ENCODE data around the gene KCNQ1. TPM values are rescaled to one million over a fixed set of nuclear protein-coding genes. Genes with fewer than 3 reads are reported as not detected.
A peak's percentile ranks its signal among the peaks of the same experiment; 100 is the strongest.

KCNQ1 gene
- total RNA-seq, 2 donors from 2014 or later: 38.9 to 46.1 TPM

GRCh38 chr11:2729841-2730240 is 285.0 kb downstream of the KCNQ1 start:
- no peak for ATAC-seq
- no peaks in the 10 kb centered on the region for H3K27me3 ChIP-seq
- 90 to 93% methylated on average over 9 of the region's 9 CpGs for WGBS, 2 donors
- no peaks in the 10 kb centered on the region for H3K36me3 ChIP-seq (replicated peaks in 1 of 2; ENCODE audit: insufficient read depth in 1 of 2, low read depth in 2 of 2)
- TF ChIP-seq POLR2A (IDR thresholded peaks at IDR 0.05): no peak
- no peak for TF ChIP-seq CTCF (IDR thresholded peaks at IDR 0.05)
- no peaks in the 10 kb centered on the region for H3K9me3 ChIP-seq
- intact Hi-C loops (cut with DNase I): no loop called here
- no peak overlapping the region for H3K4me3 ChIP-seq
- peaks cover 67% of the 10 kb centered on the region for H3K4me1 ChIP-seq
- DNase-seq: no peak
- H3K27ac ChIP-seq: peak overlapping the region; percentile 39 to 87 (median 84)

GRCh38 chr11:2730272-2731129 is 285.7 kb downstream of the KCNQ1 start:
- peaks cover 60% of the 10 kb centered on the region for H3K4me1 ChIP-seq
- no peaks in the 10 kb centered on the region for H3K27me3 ChIP-seq
- TF ChIP-seq POLR2A (IDR thresholded peaks at IDR 0.05) (no peak), CTCF (IDR thresholded peaks at IDR 0.05) (no peak)
- 60 to 63% methylated on average over 11 to 16 of the region's 16 CpGs for WGBS, 2 donors
- peak overlapping the region; percentile 39 to 87 (median 84) for H3K27ac ChIP-seq
- DNase-seq: peak; percentile 36 to 57 (median 47)
- no peaks in the 10 kb centered on the region for H3K9me3 ChIP-seq
- intact Hi-C loops (cut with DNase I): no loop called here
- H3K36me3 ChIP-seq (replicated peaks in 1 of 2; ENCODE audit: insufficient read depth in 1 of 2, low read depth in 2 of 2): no peaks in the 10 kb centered on the region
- ATAC-seq: peak; percentile 41
- no peak overlapping the region for H3K4me3 ChIP-seq

GRCh38 chr11:2731130-2732125 is 286.6 kb downstream of the KCNQ1 start:
- Histone ChIP-seq H3K4me1 (peaks cover 52% of the 10 kb centered on the region), H3K36me3 (replicated peaks in 1 of 2; ENCODE audit: insufficient read depth in 1 of 2, low read depth in 2 of 2) (no peaks in the 10 kb centered on the region), H3K9me3 (no peaks in the 10 kb centered on the region), H3K4me3 (no peak overlapping the region), H3K27ac (peak overlapping the region; percentile 25 to 87 (median 84)), H3K27me3 (no peaks in the 10 kb centered on the region)
- intact Hi-C loops (cut with DNase I): no loop called here
- no peak for TF ChIP-seq CTCF (IDR thresholded peaks at IDR 0.05)
- no peak for TF ChIP-seq POLR2A (IDR thresholded peaks at IDR 0.05)
- peak in 1 of 4 donors; percentile 20 for DNase-seq
- ATAC-seq: peak; percentile 6
- 77 to 79% methylated on average over 13 to 28 of the region's 28 CpGs for WGBS, 2 donors

- DNase-seq (no peak), ATAC-seq (no peak)
- 83 to 89% methylated on average over 26 to 30 of the region's 32 CpGs for WGBS, 2 donors
- Histone ChIP-seq H3K4me3 (no peak overlapping the region), H3K9me3 (no peaks in the 10 kb centered on the region), H3K4me1 (peaks cover 43% of the 10 kb centered on the region), H3K36me3 (replicated peaks in 1 of 2; ENCODE audit: insufficient read depth in 1 of 2, low read depth in 2 of 2) (no peaks in the 10 kb centered on the region), H3K27me3 (no peaks in the 10 kb centered on the region), H3K27ac (peak overlapping the region in 3 of 4 donors; percentile 12 to 87 (median 87))
- intact Hi-C loops (cut with DNase I): no loop called here
- no peak for TF ChIP-seq POLR2A (IDR thresholded peaks at IDR 0.05)
Measured at GRCh38 chr11:2732261-2732939, 287.6 kb downstream of the KCNQ1 start.

Measured in body of pancreas (tissue), 4 donors.